Measurements from ENCODE around the gene RAPGEF3.

DNA sequence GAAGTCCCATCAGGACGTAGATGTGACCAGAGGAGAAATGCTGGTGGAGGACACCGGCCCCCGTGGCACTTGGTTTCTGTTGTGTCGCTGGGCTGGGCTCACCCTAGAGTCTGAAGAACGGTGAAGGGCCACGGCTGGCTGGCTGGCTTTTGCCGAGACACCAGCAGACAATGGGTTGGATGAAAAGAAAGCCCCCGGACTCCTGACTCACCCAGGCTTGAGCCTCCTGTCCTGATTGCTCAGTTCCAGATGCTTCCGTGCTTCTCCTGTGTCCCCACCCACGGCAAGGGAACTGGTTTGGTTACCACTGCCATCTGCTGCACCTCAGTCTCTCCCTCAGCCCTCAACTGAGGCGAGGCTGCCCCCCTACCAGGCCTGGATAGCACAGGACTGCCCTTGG is 23.0 kb downstream of the RAPGEF3 start:
- TF ChIP-seq, protein P1, sequence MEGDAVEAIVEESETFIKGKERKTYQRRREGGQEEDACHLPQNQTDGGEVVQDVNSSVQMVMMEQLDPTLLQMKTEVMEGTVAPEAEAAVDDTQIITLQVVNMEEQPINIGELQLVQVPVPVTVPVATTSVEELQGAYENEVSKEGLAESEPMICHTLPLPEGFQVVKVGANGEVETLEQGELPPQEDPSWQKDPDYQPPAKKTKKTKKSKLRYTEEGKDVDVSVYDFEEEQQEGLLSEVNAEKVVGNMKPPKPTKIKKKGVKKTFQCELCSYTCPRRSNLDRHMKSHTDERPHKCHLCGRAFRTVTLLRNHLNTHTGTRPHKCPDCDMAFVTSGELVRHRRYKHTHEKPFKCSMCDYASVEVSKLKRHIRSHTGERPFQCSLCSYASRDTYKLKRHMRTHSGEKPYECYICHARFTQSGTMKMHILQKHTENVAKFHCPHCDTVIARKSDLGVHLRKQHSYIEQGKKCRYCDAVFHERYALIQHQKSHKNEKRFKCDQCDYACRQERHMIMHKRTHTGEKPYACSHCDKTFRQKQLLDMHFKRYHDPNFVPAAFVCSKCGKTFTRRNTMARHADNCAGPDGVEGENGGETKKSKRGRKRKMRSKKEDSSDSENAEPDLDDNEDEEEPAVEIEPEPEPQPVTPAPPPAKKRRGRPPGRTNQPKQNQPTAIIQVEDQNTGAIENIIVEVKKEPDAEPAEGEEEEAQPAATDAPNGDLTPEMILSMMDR (IDR thresholded peaks at IDR 0.05; ENCODE audit: poor library complexity), result no peak
- TF ChIP-seq EZH2 (IDR thresholded peaks at IDR 0.05; ENCODE audit: borderline replicate concordance), result no peak
